Measurements from ENCODE around the gene ANKRD11.

The ANKRD11 gene

DNA sequence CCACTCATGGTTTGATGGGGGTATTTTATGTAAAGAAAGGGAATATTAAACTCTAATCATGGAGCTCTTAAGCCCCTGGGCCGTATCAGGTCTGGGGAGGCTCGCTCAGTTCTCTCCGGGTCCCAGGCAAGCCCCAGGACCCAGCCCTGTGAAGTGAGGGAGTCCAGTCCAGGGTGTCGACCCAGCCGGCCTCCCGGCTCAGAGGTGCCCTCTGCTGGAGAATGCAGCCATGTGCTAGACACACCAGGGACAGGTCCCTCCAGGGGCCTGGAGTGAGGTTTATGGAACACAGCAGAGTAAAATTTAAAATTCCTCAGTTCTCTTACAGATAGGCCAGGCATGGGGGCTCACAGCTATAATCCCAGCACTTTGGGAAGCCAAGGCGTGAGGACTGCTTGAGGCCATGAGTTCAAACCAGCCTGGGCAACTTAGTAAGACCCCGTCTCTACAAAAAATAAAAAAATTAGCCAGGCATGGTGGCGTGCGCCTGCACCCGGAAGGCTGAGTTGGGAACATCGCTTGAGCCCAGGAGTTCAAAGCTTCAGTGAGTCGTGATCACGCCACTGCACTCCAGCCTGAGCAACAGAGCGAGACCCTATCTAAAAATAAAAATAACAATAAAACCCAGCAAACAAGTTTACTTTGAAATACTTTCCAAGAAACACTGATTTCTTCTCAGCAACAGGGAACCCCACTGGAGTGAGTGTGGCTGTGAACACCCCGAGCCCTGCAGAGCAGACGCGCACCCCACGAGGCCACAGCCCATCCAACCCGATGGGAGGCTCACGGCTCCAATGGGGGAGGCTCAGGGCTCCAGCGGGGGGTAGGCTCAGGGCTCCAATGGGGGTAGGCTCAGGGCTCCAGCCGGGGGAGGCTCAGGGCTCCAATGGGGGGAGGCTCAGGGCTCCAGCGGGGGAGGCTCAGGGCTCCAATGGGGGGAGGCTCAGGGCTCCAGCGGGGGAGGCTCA lies 200.6 kb downstream of the ANKRD11 start:
- H3K4me3 ChIP-seq (ENCODE audit: low read depth, low read length): no peak overlapping the region
- peak; percentile 62 for DNase-seq (ENCODE audit: low read depth, low spot score)
- in situ Hi-C loops (cut with HindIII; ENCODE audit: low sequenced_read_pairs): no loop called here
- peak; percentile 95 for TF ChIP-seq CTCF (IDR thresholded peaks at IDR 0.05; ENCODE audit: low read depth, low read length)

DNA sequence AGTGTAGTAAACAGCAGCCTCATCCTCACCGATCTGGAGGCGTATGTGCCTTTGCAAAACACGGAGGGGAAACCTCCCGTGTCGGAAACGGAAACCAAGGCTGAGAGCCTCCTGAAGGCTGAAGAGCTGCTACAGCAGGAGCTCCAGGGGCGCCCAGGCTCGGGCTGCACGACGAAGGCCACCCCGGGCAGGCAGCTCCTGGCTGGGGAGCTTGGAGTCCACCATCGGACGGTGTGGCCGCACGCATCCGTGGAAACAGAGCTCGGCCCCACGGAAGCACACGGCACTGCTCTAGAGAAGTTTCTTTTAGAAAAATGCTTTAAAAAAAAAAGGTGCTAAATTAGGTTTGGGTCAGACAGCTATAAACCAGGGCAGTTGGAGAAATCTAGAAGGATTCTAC lies 201.4 kb downstream of the ANKRD11 start:
- no peak overlapping the region for H3K4me3 ChIP-seq (ENCODE audit: low read depth, low read length)
- no peak for DNase-seq (ENCODE audit: low read depth, low spot score)
- in situ Hi-C loops (cut with HindIII; ENCODE audit: low sequenced_read_pairs): no loop called here
- no peak for TF ChIP-seq CTCF (IDR thresholded peaks at IDR 0.05; ENCODE audit: low read depth, low read length)

DNA sequence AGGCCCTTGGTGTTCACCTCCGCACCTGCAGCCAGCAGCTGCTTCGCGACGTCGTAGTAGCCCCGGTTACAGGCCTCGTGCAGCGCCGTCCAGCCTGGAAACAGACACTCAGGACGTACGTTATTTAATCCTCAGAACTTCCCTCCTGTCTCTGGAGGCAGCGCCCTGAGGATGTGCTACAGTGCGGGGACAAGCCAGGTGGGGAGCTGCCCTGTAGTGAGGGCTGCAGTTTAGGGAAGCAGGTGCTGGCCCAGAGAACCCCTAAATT lies 201.8 kb downstream of the ANKRD11 start:
- in situ Hi-C loops (cut with HindIII; ENCODE audit: low sequenced_read_pairs): no loop called here
- H3K4me3 ChIP-seq (ENCODE audit: low read depth, low read length): no peak overlapping the region
- DNase-seq (ENCODE audit: low read depth, low spot score): no peak
- TF ChIP-seq CTCF (IDR thresholded peaks at IDR 0.05; ENCODE audit: low read depth, low read length): no peak

DNA sequence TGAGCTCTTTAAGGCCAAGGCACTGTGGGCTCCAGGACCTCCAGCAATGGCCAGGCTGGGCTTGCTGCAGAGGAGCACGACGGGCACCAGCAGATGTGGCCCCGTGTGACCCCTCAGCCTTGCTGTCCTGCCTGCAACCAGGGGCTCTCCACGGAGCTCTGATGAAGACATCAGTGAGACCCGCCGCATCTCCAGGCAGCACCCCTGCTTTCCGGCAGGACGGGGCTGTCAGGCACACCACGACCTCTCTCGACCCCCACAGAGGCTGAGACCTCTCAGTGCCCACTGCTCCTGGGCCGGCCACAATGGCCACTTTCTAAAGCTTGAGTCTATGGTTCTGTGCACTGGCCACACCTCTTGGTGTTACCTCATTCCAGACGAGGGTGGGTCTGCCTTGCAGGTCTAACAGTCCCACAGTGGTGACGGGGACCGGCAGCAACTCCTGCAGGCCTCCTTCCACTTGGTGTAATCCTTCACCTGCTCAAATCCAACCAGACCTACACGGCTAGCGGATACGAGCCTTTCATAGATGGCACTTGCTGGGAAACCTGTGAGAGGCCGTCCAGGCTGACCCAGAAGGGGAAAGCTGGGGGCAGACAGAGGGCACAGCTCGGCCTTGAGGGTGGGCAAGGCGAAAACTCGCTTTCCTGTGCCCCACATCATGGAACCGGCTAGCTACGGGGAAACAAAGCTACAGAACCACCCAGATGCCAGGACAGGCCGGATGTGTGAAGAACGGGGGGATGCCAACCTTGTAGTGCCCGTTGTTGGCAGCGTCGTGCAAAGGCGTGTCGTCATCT lies 202.4 kb downstream of the ANKRD11 start:
- no peak for TF ChIP-seq CTCF (IDR thresholded peaks at IDR 0.05; ENCODE audit: low read depth, low read length)
- no peak overlapping the region for H3K4me3 ChIP-seq (ENCODE audit: low read depth, low read length)
- no peak for DNase-seq (ENCODE audit: low read depth, low spot score)
- in situ Hi-C loops (cut with HindIII; ENCODE audit: low sequenced_read_pairs): no loop called here

DNA sequence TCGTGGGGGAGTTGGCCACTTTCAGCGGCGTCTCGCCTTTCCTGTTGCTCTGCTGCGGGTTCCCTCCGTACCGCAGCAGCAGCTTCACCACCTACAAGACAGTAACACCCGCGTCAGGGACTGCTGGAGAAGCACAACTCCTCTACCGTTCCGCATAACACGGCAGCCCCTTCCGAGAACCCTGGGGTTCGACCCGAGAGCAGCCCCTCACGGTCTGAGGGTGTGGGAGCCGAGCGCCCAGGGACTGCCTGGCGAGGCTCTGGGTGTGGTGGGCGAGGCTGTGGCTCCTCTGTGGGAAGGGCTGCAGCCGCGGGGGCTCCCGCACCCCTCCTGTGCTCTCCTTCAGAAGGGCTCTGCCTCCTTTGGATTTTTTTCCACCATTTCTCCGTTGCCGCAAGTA lies 204.3 kb downstream of the ANKRD11 start:
- in situ Hi-C loops (cut with HindIII; ENCODE audit: low sequenced_read_pairs): no loop called here
- no peak for TF ChIP-seq CTCF (IDR thresholded peaks at IDR 0.05; ENCODE audit: low read depth, low read length)

GRCh38 chr16:89285381-89285780 lies 205.0 kb downstream of the ANKRD11 start:
- in situ Hi-C loops (cut with HindIII; ENCODE audit: low sequenced_read_pairs): no loop called here
- no peak overlapping the region for H3K4me3 ChIP-seq (ENCODE audit: low read depth, low read length)
- no peak for DNase-seq (ENCODE audit: low read depth, low spot score)
- TF ChIP-seq CTCF (IDR thresholded peaks at IDR 0.05; ENCODE audit: low read depth, low read length): no peak

More for the DNA sequence above, 204.3 kb downstream of the ANKRD11 start:
- DNase-seq (ENCODE audit: low read depth, low spot score): no peak
- no peak overlapping the region for H3K4me3 ChIP-seq (ENCODE audit: low read depth, low read length)

Data from astrocyte of the spinal cord (primary cell).